Measurements from ENCODE around the gene TFAP2D.

Gene TFAP2D

GRCh38 chr6:50815436-50816114, 102.2 kb downstream of the TFAP2D start:
- POLR2A ChIA-PET, result no interaction called here
- DNase-seq (ENCODE audit: low read depth, low spot score), result no peak
- H3K4me3 ChIP-seq (ENCODE audit: low read depth, low read length), result peak overlapping the region; percentile 61
- TF ChIP-seq, protein P1, sequence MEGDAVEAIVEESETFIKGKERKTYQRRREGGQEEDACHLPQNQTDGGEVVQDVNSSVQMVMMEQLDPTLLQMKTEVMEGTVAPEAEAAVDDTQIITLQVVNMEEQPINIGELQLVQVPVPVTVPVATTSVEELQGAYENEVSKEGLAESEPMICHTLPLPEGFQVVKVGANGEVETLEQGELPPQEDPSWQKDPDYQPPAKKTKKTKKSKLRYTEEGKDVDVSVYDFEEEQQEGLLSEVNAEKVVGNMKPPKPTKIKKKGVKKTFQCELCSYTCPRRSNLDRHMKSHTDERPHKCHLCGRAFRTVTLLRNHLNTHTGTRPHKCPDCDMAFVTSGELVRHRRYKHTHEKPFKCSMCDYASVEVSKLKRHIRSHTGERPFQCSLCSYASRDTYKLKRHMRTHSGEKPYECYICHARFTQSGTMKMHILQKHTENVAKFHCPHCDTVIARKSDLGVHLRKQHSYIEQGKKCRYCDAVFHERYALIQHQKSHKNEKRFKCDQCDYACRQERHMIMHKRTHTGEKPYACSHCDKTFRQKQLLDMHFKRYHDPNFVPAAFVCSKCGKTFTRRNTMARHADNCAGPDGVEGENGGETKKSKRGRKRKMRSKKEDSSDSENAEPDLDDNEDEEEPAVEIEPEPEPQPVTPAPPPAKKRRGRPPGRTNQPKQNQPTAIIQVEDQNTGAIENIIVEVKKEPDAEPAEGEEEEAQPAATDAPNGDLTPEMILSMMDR (IDR thresholded peaks at IDR 0.05; ENCODE audit: insufficient read depth, low read length, missing control alignments), result peak; percentile 23
- CTCF ChIA-PET, result interaction anchor here (0.7 to 2.3 kb wide), 11 partner anchors 9 to 1208 kb away, joined by 3 to 14 read pairs (median 4); no protein-coding TSS in a partner anchor

GRCh38 chr6:50816115-50816675, 102.9 kb downstream of the TFAP2D start:
- ChIA-PET CTCF (interaction anchor here (0.7 to 2.3 kb wide), 11 partner anchors 8 to 1208 kb away, joined by 3 to 14 read pairs (median 4); no protein-coding TSS in a partner anchor), POLR2A (no interaction called here)
- TF ChIP-seq, protein P1 (IDR thresholded peaks at IDR 0.05; ENCODE audit: insufficient read depth, low read length, missing control alignments), result peak; percentile 76
- DNase-seq (ENCODE audit: low read depth, low spot score), result no peak
- peak overlapping the region; percentile 61 for H3K4me3 ChIP-seq (ENCODE audit: low read depth, low read length)

DNA sequence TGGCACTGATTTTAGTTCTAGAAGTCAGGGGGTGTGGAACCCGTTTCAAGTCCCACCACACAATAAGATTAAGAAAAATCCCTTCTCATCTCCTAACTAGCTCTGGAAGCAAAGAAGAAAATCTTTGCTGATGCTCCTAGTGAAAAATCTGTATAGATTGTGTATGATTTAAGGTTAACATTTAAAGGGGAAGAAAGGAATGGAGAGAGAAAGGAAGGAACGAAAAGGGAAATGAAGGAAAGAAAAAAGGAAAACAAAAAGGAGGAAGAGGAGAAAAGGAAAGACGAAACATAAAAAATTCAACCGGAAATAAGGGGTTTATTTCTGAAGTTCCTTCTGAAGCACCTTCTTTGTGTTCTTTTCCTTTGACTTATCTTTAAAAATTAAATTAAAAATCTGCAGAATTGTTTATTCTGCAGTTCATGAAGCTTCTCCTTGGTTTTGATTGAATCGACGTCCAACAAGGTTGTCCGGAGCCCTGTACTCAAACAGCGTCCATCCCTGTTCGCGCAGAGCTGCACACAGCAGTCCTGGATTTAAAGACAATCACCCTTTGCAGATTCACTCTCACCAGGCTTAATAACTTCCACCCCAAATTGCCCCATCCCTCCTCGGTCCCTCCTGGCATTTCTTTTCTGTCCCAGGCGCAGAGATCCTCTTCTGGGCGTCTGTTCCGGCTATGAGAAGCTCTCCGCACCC, 103.8 kb downstream of the TFAP2D start:
- POLR2A ChIA-PET, result no interaction called here
- CTCF ChIA-PET, result interaction anchor here (1.2 to 2.3 kb wide), 3 partner anchors 28 to 1207 kb away, joined by 3 to 14 read pairs (median 4); no protein-coding TSS in a partner anchor
- DNase-seq (ENCODE audit: low read depth, low spot score), result no peak
- TF ChIP-seq, protein P1 (IDR thresholded peaks at IDR 0.05; ENCODE audit: insufficient read depth, low read length, missing control alignments), result no peak
- H3K4me3 ChIP-seq (ENCODE audit: low read depth, low read length), result no peak overlapping the region

GRCh38 chr6:50817646-50817950, 104.3 kb downstream of the TFAP2D start:
- DNase-seq (ENCODE audit: low read depth, low spot score), result no peak
- TF ChIP-seq, protein P1 (IDR thresholded peaks at IDR 0.05; ENCODE audit: insufficient read depth, low read length, missing control alignments), result no peak
- no peak overlapping the region for H3K4me3 ChIP-seq (ENCODE audit: low read depth, low read length)
- ChIA-PET POLR2A (no interaction called here), CTCF (interaction anchor here (1.2 to 2.3 kb wide), 2 partner anchors 27 to 1142 kb away, joined by 3 to 14 read pairs; no protein-coding TSS in a partner anchor)

GRCh38 chr6:50818020-50818419, 104.7 kb downstream of the TFAP2D start:
- TF ChIP-seq, protein P1 (IDR thresholded peaks at IDR 0.05; ENCODE audit: insufficient read depth, low read length, missing control alignments), result no peak
- ChIA-PET POLR2A (no interaction called here), CTCF (interaction anchor here (1.2 to 2.1 kb wide), 2 partner anchors 12 to 27 kb away, joined by 3 to 4 read pairs; no protein-coding TSS in a partner anchor)
- no peak overlapping the region for H3K4me3 ChIP-seq (ENCODE audit: low read depth, low read length)
- DNase-seq (ENCODE audit: low read depth, low spot score), result no peak

DNA sequence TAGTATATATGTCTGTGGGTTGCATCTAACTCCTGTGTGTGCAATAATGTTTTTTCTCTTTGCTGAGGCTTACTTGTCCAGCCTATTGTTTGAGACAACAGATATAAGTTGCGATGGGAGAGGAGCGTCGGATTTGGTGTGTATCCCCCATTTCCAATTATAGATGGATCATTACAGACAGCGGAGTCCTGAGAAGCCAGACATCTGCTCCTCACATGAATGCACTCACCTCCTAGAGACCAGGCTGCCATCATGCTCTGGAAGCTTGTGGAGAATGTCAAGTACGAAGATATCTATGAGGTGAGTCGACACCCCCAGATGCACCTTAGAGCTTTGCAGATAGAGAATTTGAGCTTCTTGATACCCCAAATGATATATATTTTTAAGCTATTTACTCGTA, 105.3 kb downstream of the TFAP2D start, which contains the start of gene TFAP2B:
TFAP2B (plus strand) TSS at position 199 of the 400 bp plus-strand sequence; CDS start at position 220, 21 bp downstream.
- no peak within 1 kb of the TSS; the same call in 1 of the 2 replicates for H3K4me3 ChIP-seq (ENCODE audit: low read depth, low read length)
- TF ChIP-seq, protein P1 (IDR thresholded peaks at IDR 0.05; ENCODE audit: insufficient read depth, low read length, missing control alignments), result no peak
- DNase-seq (ENCODE audit: low read depth, low spot score), result no peak
- ChIA-PET CTCF (interaction anchor here (1.2 to 2.1 kb wide), 2 partner anchors 11 to 1141 kb away, joined by 3 to 4 read pairs; no protein-coding TSS in a partner anchor), POLR2A (no interaction called here)

Data from AG04449 (cell line).